Right lobe of liver (tissue), 6 donors: ENCODE data around the gene NMBR. TPM values are rescaled to one million over a fixed set of nuclear protein-coding genes. Genes with fewer than 3 reads are reported as not detected.

Source experiments
- ATAC-seq, 4 donors: fragments of 200-7000 bp; cut with Tn5 transposase; one replicate each; pipeline ENCODE4 v1.9.1; 2020; ENCODE audit warnings: mild to moderate bottlenecking in 4 of 4, moderate library complexity in 4 of 4
- DNase-seq, 3 donors: peaks; one replicate each; pipeline ENCODE4 v3.0.0-alpha.2; 2020
- H3K27ac ChIP-seq, 3 donors: fragments of 200-600 bp; one replicate each; pipeline ENCODE4 v1.8.0; 2022
- H3K27me3 ChIP-seq, 2 donors: fragments of 200-600 bp; one replicate each; pipeline ENCODE4 v1.8.0; 2022
- H3K36me3 ChIP-seq, 4 donors: fragments of 200-600 bp; sonication (generic) in 1 of 4; one replicate each; pipeline versions ENCODE4 v1.5.1 to v1.8.0; 2017 to 2022; ENCODE audit warnings: control low read depth in 1 of 4
- H3K4me1 ChIP-seq, 4 donors: fragments of 200-600 bp; sonication (generic) in 1 of 4; one replicate each; pipeline versions ENCODE4 v1.5.1 to v1.8.0; 2017 to 2022; ENCODE audit warnings: control low read depth in 1 of 4
- H3K4me3 ChIP-seq, 3 donors: fragments of 200-600 bp; one replicate each; pipeline ENCODE4 v1.8.0; 2022
- H3K9me3 ChIP-seq, 4 donors: fragments of 200-600 bp; sonication (generic) in 1 of 4; one replicate each; pipeline versions ENCODE4 v1.5.1 to v1.8.0; 2017 to 2022; ENCODE audit warnings: control low read depth in 1 of 4
- CTCF ChIP-seq, 4 donors: fragments of 200-600 bp in 3 of 4; fragments of 450-650 bp in 1 of 4; IDR thresholded peaks; one replicate each; pipeline versions ENCODE4 v1.5.1 to v1.8.0; 2016 to 2022; ENCODE audit warnings: antibody characterized with exemption in 4 of 4, mild to moderate bottlenecking in 2 of 4
- POLR2A ChIP-seq: fragments of 450-650 bp; IDR thresholded peaks from one replicate; pipeline ENCODE4 v1.6.1; 2017; ENCODE audit warnings: antibody characterized with exemption, mild to moderate bottlenecking
- WGBS: methylation state at CpG from one replicate; pipeline ENCODE4 v1.1.6; 2018; ENCODE audit warnings: low coverage, low lambda C conversion rate; ENCODE audit not compliant: insufficient coverage; ENCODE audit errors: missing lambda C conversion rate; 5-methylcytosine and 5-hydroxymethylcytosine counted together
- intact Hi-C, 2 donors: fragments of 100-400 bp; cut with DNase I; formaldehyde crosslinking; loops; one replicate each; pipeline versions ENCODE4 v1.11.2 to v1.14.1; 2022
- total RNA-seq, 6 experiments: library from RNA; depleted of rRNA in 2 of 6; stranded (reverse); fragments of >200 nt in 2 of 6; fragmentation: NEBNext Ultra II Directional in 3 of 6; extraction: Animal tissue kit (Norgen Biotek cat#: 25700) in 3 of 6; gene quantifications; one replicate each; pipeline versions ENCODE4 v1.1.0 to v1.2.4, GENCODE V29; 2016 to 2023
- donor health status: DM: no; HTN: yes; CAD: no.
- donor health status: DM: no; HTN: no; CAD: no.
- donor health status: DM: no; HTN: no; CAD: no.
- donor health status: DM: no; HTN: yes; CAD: no.
- donor health status: DM: no; HTN: yes; CAD: no.

The NMBR gene
- total RNA-seq, 6 experiments from 2014 or later, result not detected

GRCh38 chr6:142173980-142174379 lies 27.1 kb upstream of the NMBR start:
- Histone ChIP-seq H3K4me3 (no peak overlapping the region), H3K4me1 (peaks cover 0 to 25% (median 2%) of the 10 kb centered on the region in 4 donors), H3K9me3 (peaks cover 0 to 9% (median 0%) of the 10 kb centered on the region in 4 donors), H3K27ac (no peak overlapping the region), H3K27me3 (no peaks in the 10 kb centered on the region), H3K36me3 (peaks cover 0 to 19% (median 0%) of the 10 kb centered on the region in 4 donors)
- ATAC-seq (no peak), DNase-seq (no peak)
- intact Hi-C loops, result no loop called here
- TF ChIP-seq CTCF (IDR thresholded peaks at IDR 0.05) (no peak), POLR2A (no peak)
- WGBS, result 86% methylated on average over 3 of the region's 3 CpGs

GRCh38 chr6:142172758-142173157 lies 25.8 kb upstream of the NMBR start:
- intact Hi-C loops, result no loop called here
- Histone ChIP-seq H3K27ac (peak overlapping the region in 1 of 3 donors; percentile 49), H3K4me1 (peaks cover 0 to 25% (median 2%) of the 10 kb centered on the region in 4 donors), H3K4me3 (no peak overlapping the region), H3K36me3 (peaks cover 0 to 19% (median 1%) of the 10 kb centered on the region in 4 donors), H3K9me3 (peaks cover 0 to 4% (median 0%) of the 10 kb centered on the region in 4 donors), H3K27me3 (no peaks in the 10 kb centered on the region)
- peak in 3 of 4 donors; percentile 57 to 77 (median 61) for ATAC-seq
- TF ChIP-seq CTCF (IDR thresholded peaks at IDR 0.05), result no peak
- no peak for TF ChIP-seq POLR2A
- no peak for DNase-seq

- H3K9me3 ChIP-seq, result no peaks in the 10 kb centered on the region
- peaks cover 0 to 13% (median 3%) of the 10 kb centered on the region in 4 donors for H3K36me3 ChIP-seq
- peaks cover 0 to 29% (median 2%) of the 10 kb centered on the region in 4 donors for H3K4me1 ChIP-seq
- no peak for TF ChIP-seq POLR2A
- TF ChIP-seq CTCF (IDR thresholded peaks at IDR 0.05), result no peak
- ATAC-seq, result peak in 3 of 4 donors; percentile 33 to 51 (median 44)
- no peak overlapping the region for H3K4me3 ChIP-seq
- H3K27ac ChIP-seq, result peak overlapping the region in 1 of 3 donors; percentile 1
- intact Hi-C loops, result no loop called here
- H3K27me3 ChIP-seq, result no peaks in the 10 kb centered on the region
- DNase-seq, result no peak
Observed at GRCh38 chr6:142171351-142171750, 24.4 kb upstream of the NMBR start.

- H3K27me3 ChIP-seq, result no peaks in the 10 kb centered on the region
- intact Hi-C loops, result loop anchor here in 1 of 2 donors (10.0 kb wide), 1 partner anchor 47 kb away; no protein-coding TSS in a partner anchor
- H3K9me3 ChIP-seq, result no peaks in the 10 kb centered on the region
- H3K36me3 ChIP-seq, result peaks cover 0 to 6% (median 3%) of the 10 kb centered on the region in 4 donors
- DNase-seq (no peak), ATAC-seq (no peak)
- 82% methylated on average over 2 of the region's 2 CpGs for WGBS
- TF ChIP-seq POLR2A, result no peak
- H3K4me1 ChIP-seq, result peaks cover 0 to 26% (median 6%) of the 10 kb centered on the region in 4 donors
- no peak overlapping the region for H3K4me3 ChIP-seq
- H3K27ac ChIP-seq, result no peak overlapping the region
Observed at GRCh38 chr6:142167486-142167885, 20.6 kb upstream of the NMBR start.

GRCh38 chr6:142167071-142167470 lies 20.1 kb upstream of the NMBR start:
- Histone ChIP-seq H3K27me3 (no peaks in the 10 kb centered on the region), H3K27ac (no peak overlapping the region), H3K4me1 (peaks cover 0 to 24% (median 8%) of the 10 kb centered on the region in 4 donors), H3K4me3 (no peak overlapping the region), H3K9me3 (no peaks in the 10 kb centered on the region), H3K36me3 (peaks cover 0 to 6% (median 3%) of the 10 kb centered on the region in 4 donors)
- TF ChIP-seq CTCF (IDR thresholded peaks at IDR 0.05) (no peak), POLR2A (no peak)
- intact Hi-C loops, result loop anchor here in 1 of 2 donors (10.0 kb wide), 1 partner anchor 48 kb away; no protein-coding TSS in a partner anchor
- WGBS, result 62% methylated on average over 3 of the region's 3 CpGs
- no peak for DNase-seq
- peak in 3 of 4 donors; percentile 64 to 84 (median 75) for ATAC-seq
